Hypothalamus (tissue), 51 donors: ENCODE measurements around the gene H1-8.
A peak's percentile ranks its signal among the peaks of the same experiment; 100 is the strongest.
"Not testable (repeated sequence)": the region's sequence is repeated elsewhere in the genome, so short reads cannot be mapped to it uniquely, and the experiment has no call there.

Experiments used
- DNase-seq, 51 donors: peaks; one replicate each; lab custom pipeline; 2025; lab: John Stamatoyannopoulos, UW

The H1-8 gene

DNA sequence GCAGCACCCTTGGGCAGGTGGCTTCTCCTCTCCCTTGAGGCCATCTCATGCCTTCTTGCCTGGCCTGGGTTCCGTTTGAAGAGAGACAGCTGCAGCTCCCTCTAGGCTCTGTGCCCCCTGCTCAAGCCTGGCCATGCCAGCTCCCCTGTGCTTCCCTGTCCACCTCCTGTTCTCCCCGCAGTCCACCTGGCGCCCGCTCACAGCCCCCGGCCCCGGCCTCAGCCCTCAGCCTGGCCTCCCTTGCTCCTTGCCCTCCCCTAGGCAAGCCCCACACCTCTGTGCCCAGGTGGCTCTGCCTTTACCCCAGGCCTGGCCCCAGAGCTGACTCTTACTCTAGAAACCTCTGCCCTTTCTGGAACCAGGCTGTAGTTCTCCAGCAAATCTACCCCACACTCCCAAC is 28.4 kb upstream of the H1-8 start:
- no peak for DNase-seq

DNA sequence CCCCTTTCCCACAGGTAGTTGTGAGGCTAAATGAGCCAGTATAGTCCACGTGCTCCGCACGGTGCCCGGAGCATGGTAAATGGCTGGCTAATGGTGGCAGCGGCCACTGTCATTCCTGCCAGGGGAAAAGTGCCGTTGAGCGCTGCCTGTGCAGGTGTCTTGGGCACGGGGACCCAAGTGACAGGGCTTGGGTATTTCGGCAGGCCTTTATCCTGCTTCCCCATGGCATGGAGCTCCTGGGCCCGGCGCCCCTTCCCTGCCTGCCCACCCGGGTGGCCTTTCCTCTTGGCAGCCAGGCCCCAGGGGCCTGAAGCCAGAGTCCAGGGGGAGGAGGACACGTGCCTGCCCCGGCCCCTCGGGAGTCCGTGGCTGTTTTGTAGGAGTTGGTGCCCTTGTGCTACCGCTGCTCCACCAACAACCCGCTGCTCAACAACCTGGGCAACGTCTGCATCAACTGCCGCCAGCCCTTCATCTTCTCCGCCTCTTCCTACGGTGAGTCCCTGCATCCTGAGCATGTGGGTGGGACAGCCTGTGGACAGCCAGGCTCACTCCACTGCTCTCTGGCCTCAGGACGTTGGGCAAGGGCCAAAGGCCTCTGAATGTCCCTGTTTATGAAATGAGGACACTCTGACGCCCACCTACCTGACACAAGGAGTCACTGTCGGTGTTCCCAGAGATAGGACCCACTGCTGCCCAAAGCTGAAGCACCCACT is 27.7 kb upstream of the H1-8 start:
- not testable (repeated sequence) for DNase-seq

- not testable (repeated sequence) for DNase-seq
Measured at GRCh38 chr3:129515821-129516432, 27.0 kb upstream of the H1-8 start.

GRCh38 chr3:129517516-129517915 is 25.5 kb upstream of the H1-8 start:
- DNase-seq, result no peak

- peak in 8 of 51 donors; percentile 14 to 38 (median 20) for DNase-seq
Measured at GRCh38 chr3:129518038-129518561, 24.9 kb upstream of the H1-8 start.

- no peak for DNase-seq
Measured at GRCh38 chr3:129518581-129518980, 24.4 kb upstream of the H1-8 start.

DNA sequence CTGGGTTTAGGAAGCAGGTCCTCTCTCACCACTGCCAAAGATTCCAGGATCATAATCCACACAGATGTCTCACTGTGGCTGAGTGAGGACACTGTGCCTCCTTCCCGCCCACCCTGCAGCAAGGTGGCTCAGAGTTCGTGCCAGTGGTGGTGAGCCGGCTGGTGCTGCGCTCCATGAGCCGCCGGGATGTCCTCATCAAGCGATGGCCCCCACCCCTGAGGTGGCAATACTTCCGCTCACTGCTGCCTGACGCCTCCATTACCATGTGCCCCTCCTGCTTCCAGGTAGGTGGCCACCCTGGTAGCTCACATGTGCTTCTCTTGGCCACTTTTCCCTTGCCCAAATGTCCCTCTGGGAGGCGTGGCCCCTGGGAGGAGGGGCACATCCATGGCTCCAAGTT is 23.5 kb upstream of the H1-8 start:
- DNase-seq, result peak in 1 of 51 donors; percentile 22

- DNase-seq, result no peak
Measured at GRCh38 chr3:129519896-129520715, 22.9 kb upstream of the H1-8 start.

GRCh38 chr3:129520960-129521359 is 22.0 kb upstream of the H1-8 start:
- DNase-seq, result no peak

DNA sequence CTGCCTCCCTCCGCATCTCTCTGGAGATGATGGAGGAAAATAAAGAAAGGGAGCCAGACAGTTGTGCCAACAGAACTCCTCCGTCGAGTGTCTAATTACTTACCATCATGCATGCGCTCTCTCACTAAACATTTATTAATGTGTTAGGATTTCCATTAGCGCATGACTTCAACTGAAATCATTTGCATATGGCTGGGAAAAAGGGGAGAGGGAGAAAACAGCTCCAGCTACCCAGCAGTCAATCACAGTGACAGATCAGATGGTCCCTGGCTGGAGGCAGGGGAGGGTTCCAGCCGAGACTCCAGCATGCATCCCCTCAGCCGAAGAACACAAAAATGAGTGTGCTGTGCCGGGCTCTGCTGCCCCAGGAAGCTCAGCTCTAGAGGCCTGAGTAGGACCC is 21.4 kb upstream of the H1-8 start:
- DNase-seq, result no peak

- DNase-seq, result no peak
Measured at GRCh38 chr3:129522953-129523352, 20.0 kb upstream of the H1-8 start.

DNA sequence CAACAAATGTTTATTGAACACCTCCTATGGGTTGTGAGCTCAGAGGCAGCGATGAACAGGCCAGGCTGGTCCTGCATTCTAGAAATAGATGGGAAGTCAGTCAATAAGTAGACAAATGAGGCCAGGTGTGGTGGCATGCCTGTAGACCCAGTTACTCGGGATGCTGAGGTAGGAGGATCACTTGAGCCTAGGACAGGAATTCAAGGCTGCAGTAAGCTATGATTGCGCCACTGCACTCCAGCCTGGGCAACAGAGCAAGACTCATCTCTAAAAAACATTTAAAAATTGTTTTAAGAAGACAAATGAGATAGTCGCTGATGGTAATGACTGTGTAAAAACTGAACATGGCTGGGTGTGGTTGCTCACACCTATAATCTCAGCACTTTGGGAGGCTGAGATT is 18.9 kb upstream of the H1-8 start:
- no peak for DNase-seq

GRCh38 chr3:129525341-129525968 is 17.5 kb upstream of the H1-8 start:
- DNase-seq, result no peak

DNA sequence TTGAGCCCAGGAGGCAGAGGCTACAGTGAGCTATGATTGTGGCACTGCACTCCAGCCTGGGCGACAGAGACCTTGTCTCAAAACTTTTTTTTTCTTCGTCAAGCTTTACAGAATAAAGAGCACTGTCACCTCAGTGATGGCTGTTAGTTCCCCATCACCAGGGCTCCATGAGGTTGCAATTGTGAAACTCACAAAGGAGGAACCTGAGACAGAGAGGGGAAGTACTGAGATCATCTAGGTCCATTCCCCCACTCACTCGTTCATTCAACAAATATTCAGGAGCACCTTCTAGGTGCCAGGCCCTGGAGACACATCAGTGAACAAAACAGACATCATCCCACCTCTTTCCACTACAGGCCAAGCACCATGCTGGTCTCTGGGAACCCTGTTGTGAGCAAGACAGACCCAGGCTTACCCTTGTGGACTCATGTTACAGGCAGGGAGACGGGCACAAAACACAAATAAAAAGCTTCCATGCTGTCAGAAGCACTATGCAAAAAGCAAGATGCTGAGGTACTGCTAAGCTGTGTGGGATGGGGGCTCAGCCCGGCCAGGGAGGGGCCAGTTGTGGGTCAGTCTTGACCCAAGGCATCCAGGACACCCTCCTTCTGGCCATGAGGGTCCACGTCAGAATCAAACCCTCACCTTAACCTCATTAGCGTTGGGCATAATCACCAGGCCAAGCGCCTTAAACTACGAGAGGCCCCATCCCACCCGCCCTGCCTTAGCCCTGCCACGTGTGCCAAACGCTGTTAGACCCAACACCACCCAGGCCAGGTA is 16.7 kb upstream of the H1-8 start:
- DNase-seq, result no peak

- DNase-seq, result no peak
Measured at GRCh38 chr3:129527262-129527661, 15.7 kb upstream of the H1-8 start.

GRCh38 chr3:129528589-129529100 is 14.3 kb upstream of the H1-8 start, which contains the start of gene RHO:
TSS of gene RHO (plus strand) at chr3:129528639. CDS start at chr3:129528734, 95 bp downstream.
- DNase-seq, result no peak

DNA sequence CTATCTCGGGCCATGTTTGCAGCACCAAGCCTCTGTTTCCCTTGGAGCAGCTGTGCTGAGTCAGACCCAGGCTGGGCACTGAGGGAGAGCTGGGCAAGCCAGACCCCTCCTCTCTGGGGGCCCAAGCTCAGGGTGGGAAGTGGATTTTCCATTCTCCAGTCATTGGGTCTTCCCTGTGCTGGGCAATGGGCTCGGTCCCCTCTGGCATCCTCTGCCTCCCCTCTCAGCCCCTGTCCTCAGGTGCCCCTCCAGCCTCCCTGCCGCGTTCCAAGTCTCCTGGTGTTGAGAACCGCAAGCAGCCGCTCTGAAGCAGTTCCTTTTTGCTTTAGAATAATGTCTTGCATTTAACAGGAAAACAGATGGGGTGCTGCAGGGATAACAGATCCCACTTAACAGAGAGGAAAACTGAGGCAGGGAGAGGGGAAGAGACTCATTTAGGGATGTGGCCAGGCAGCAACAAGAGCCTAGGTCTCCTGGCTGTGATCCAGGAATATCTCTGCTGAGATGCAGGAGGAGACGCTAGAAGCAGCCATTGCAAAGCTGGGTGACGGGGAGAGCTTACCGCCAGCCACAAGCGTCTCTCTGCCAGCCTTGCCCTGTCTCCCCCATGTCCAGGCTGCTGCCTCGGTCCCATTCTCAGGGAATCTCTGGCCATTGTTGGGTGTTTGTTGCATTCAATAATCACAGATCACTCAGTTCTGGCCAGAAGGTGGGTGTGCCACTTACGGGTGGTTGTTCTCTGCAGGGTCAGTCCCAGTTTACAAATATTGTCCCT is 13.4 kb upstream of the H1-8 start:
- no peak for DNase-seq

DNA sequence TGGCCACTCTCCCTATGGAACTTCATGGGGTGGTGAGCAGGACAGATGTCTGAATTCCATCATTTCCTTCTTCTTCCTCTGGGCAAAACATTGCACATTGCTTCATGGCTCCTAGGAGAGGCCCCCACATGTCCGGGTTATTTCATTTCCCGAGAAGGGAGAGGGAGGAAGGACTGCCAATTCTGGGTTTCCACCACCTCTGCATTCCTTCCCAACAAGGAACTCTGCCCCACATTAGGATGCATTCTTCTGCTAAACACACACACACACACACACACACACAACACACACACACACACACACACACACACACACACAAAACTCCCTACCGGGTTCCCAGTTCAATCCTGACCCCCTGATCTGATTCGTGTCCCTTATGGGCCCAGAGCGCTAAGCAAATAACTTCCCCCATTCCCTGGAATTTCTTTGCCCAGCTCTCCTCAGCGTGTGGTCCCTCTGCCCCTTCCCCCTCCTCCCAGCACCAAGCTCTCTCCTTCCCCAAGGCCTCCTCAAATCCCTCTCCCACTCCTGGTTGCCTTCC is 12.7 kb upstream of the H1-8 start:
- DNase-seq, result no peak

GRCh38 chr3:129530821-129531220 is 12.2 kb upstream of the H1-8 start:
- no peak for DNase-seq
